HepG2 (cell line): ENCODE data around the gene DCAF7. TPM values are rescaled to one million over a fixed set of nuclear protein-coding genes. Genes with fewer than 3 reads are reported as not detected.

ENCODE experiments used
- CC2D1A ChIP-seq: sonication (generic); formaldehyde crosslinking; IDR thresholded peaks from 2 replicates; pipeline ENCODE4 v1.8.1; 2023; ENCODE audit warnings: mild to moderate bottlenecking, missing genetic modification reagents
- CREBL2 ChIP-seq: sonication (generic); formaldehyde crosslinking; IDR thresholded peaks from 2 replicates; pipeline ENCODE4 v1.8.1; 2023; ENCODE audit warnings: missing genetic modification reagents, mild to moderate bottlenecking, borderline replicate concordance
- E2F2 ChIP-seq: sonication (generic); formaldehyde crosslinking; IDR thresholded peaks from 2 replicates; pipeline ENCODE4 v1.4.0; 2020; ENCODE audit warnings: missing genetic modification reagents, borderline replicate concordance
- EED ChIP-seq: sonication (generic); formaldehyde crosslinking; IDR thresholded peaks from 2 replicates; pipeline ENCODE4 v1.5.0; 2020; ENCODE audit warnings: mild to moderate bottlenecking, missing genetic modification reagents
- HIVEP1 ChIP-seq: sonication (generic); formaldehyde crosslinking; IDR thresholded peaks from 2 replicates; pipeline ENCODE4 v1.4.0; 2020; ENCODE audit warnings: mild to moderate bottlenecking, missing genetic modification reagents
- HNRNPL ChIP-seq: fragments of 200-400 bp; formaldehyde crosslinking; IDR thresholded peaks from 2 replicates; pipeline ENCODE4 v1.6.1; 2017; ENCODE audit warnings: mild to moderate bottlenecking, low read depth, low read length
- JUND ChIP-seq: sonication (generic); formaldehyde crosslinking; IDR thresholded peaks from 2 replicates; pipeline ENCODE4 v1.8.0; 2022; ENCODE audit warnings: mild to moderate bottlenecking, missing genetic modification reagents
- KAT8 ChIP-seq: IDR thresholded peaks from 2 replicates; pipeline ENCODE4 v1.6.1; 2016; ENCODE audit warnings: missing genetic modification reagents, missing compliant biosample characterization
- MYNN ChIP-seq: sonication (generic); formaldehyde crosslinking; IDR thresholded peaks from 2 replicates; pipeline ENCODE4 v1.4.0; 2020; ENCODE audit warnings: mild to moderate bottlenecking, low read depth, missing genetic modification reagents
- NCOA1 ChIP-seq: sonication (generic); formaldehyde crosslinking; IDR thresholded peaks from 2 replicates; pipeline ENCODE4 v1.9.0; 2021; ENCODE audit warnings: missing genetic modification reagents
- NFATC3 ChIP-seq: sonication (generic); formaldehyde crosslinking; IDR thresholded peaks from 2 replicates; pipeline ENCODE4 v1.5.1; 2020; ENCODE audit warnings: mild to moderate bottlenecking, missing genetic modification reagents
- NFE2L1 ChIP-seq: sonication (generic); formaldehyde crosslinking; IDR thresholded peaks from 2 replicates; pipeline ENCODE4 v1.4.0; 2020; ENCODE audit warnings: missing genetic modification reagents, mild to moderate bottlenecking, borderline replicate concordance
- NR1H2 ChIP-seq: sonication (generic); formaldehyde crosslinking; IDR thresholded peaks from 2 replicates; pipeline ENCODE4 v1.8.1; 2022; ENCODE audit warnings: low read depth, missing genetic modification reagents, borderline replicate concordance
- SRSF1 ChIP-seq: fragments of 200-400 bp; formaldehyde crosslinking; optimal IDR thresholded peaks from 2 replicates; pipeline ENCODE3; 2017; ENCODE audit warnings: mild to moderate bottlenecking, low read depth, low read length, moderate library complexity
- SSRP1 ChIP-seq: IDR thresholded peaks from 2 replicates; pipeline ENCODE4 v1.6.1; 2016; ENCODE audit warnings: control low read depth
- ZBTB20 ChIP-seq: sonication (generic); formaldehyde crosslinking; IDR thresholded peaks from 2 replicates; pipeline ENCODE4 v1.8.1; 2023; ENCODE audit warnings: missing genetic modification reagents, low read depth, mild to moderate bottlenecking, borderline replicate concordance
- ZBTB42 ChIP-seq: sonication (generic); formaldehyde crosslinking; IDR thresholded peaks from 2 replicates; pipeline ENCODE4 v1.5.0; 2020; ENCODE audit warnings: mild to moderate bottlenecking, missing genetic modification reagents
- ZC3H13 ChIP-seq: sonication (generic); formaldehyde crosslinking; IDR thresholded peaks from 2 replicates; pipeline ENCODE4 v1.8.1; 2023; ENCODE audit warnings: mild to moderate bottlenecking, missing genetic modification reagents, moderate library complexity
- ZC3H4 ChIP-seq: sonication (generic); formaldehyde crosslinking; IDR thresholded peaks from 2 replicates; pipeline ENCODE4 v1.4.0; 2020; ENCODE audit warnings: missing genetic modification reagents, borderline replicate concordance
- ZNF10 ChIP-seq: sonication (generic); formaldehyde crosslinking; IDR thresholded peaks from 2 replicates; pipeline ENCODE4 v1.4.0; 2020; ENCODE audit warnings: mild to moderate bottlenecking, low read depth, missing genetic modification reagents, borderline replicate concordance
- ZNF24 ChIP-seq: fragments of 450-650 bp; IDR thresholded peaks from 2 replicates; pipeline ENCODE4 v1.6.1; 2017; ENCODE audit warnings: antibody characterized with exemption, mild to moderate bottlenecking
- ZNF276 ChIP-seq: sonication (generic); formaldehyde crosslinking; IDR thresholded peaks from 2 replicates; pipeline ENCODE4 v1.4.0; 2020; ENCODE audit warnings: mild to moderate bottlenecking, low read depth, missing genetic modification reagents
- ZNF563 ChIP-seq: sonication (generic); formaldehyde crosslinking; IDR thresholded peaks from 2 replicates; pipeline ENCODE4 v1.8.0; 2022; ENCODE audit warnings: mild to moderate bottlenecking, moderate library complexity, missing genetic modification reagents
- ZNF652 ChIP-seq: IDR thresholded peaks from 2 replicates; pipeline ENCODE4 v1.6.1; 2016; ENCODE audit warnings: low read depth, borderline replicate concordance
- ZNF678 ChIP-seq: sonication (generic); formaldehyde crosslinking; IDR thresholded peaks from 2 replicates; pipeline ENCODE4 v1.4.0; 2020; ENCODE audit warnings: mild to moderate bottlenecking, missing genetic modification reagents
- ZNF737 ChIP-seq: sonication (generic); formaldehyde crosslinking; IDR thresholded peaks from 2 replicates; pipeline ENCODE4 v1.5.0; 2020; ENCODE audit warnings: missing genetic modification reagents, mild to moderate bottlenecking, borderline replicate concordance
- ZNF746 ChIP-seq: sonication (generic); formaldehyde crosslinking; IDR thresholded peaks from 2 replicates; pipeline ENCODE4 v1.8.0; 2022; ENCODE audit warnings: mild to moderate bottlenecking, missing genetic modification reagents
- polyA plus RNA-seq, 8 experiments: library from polyadenylated mRNA; depleted of rRNA in 3 of 8; stranded (reverse) in 7 of 8; unstranded in 1 of 8; fragments of >200 nt; fragmentation: Illumina TruSeq in 4 of 8; extraction: Trizol in 4 of 8; gene quantifications; 2 replicates each; pipeline versions ENCODE4 v1.2.1 to v1.2.3, GENCODE V29; 2011 to 2016; ENCODE audit warnings: low read depth in 4 of 8, missing spikeins in 1 of 8, mixed read lengths in 1 of 8; ENCODE audit not compliant: insufficient read depth in 1 of 8
- total RNA-seq, 5 experiments: library from RNA; depleted of rRNA; stranded (reverse); fragments of >200 nt; fragmentation: Illumina TruSeq; extraction: Trizol; gene quantifications; 2 replicates each; pipeline ENCODE4 v1.2.3, GENCODE V29; 2016; ENCODE audit warnings: low read depth in 1 of 5

The DCAF7 gene
- total and polyA plus RNA-seq, 2 of the 13 experiments (the other 11 are each of a cell fraction or from before 2014, with no cell fraction given), result 55.2 to 73.4 TPM

- no peak for TF ChIP-seq ZC3H13 (CRISPR knock-in tag)
- no peak for TF ChIP-seq NCOA1 (CRISPR knock-in tag)
- 0 out of 2 replicates have a peak, but pooled peaks have one; percentile 33 for TF ChIP-seq ZNF652 (CRISPR knock-in tag)
- 0 out of 2 replicates have a peak, but pooled peaks have one; percentile 35 for TF ChIP-seq NFE2L1 (CRISPR knock-in tag)
- no peak for TF ChIP-seq ZNF10
- peak; percentile 54; the same call in 1 of the 2 replicates for TF ChIP-seq ZNF737
- 0 out of 2 replicates have a peak, but pooled peaks have one; percentile 37 for TF ChIP-seq ZBTB20
- peak; percentile 75; the same call in 1 of the 2 replicates for TF ChIP-seq NR1H2 (CRISPR knock-in tag)
- TF ChIP-seq ZNF678 (CRISPR knock-in tag), result peak; percentile 78; the same call in 1 of the 2 replicates
- TF ChIP-seq ZNF24, result no peak
- TF ChIP-seq KAT8 (CRISPR knock-in tag), result no peak
- TF ChIP-seq SSRP1 (CRISPR knock-in tag), result peak; percentile 47; the same call in 1 of the 2 replicates
- peak; percentile 18; the same call in 1 of the 2 replicates for TF ChIP-seq ZNF276
- TF ChIP-seq ZBTB42 (CRISPR knock-in tag), result 0 out of 2 replicates have a peak, but pooled peaks have one; percentile 81
- peak; percentile 64 for TF ChIP-seq JUND (CRISPR knock-in tag)
- peak; percentile 96 for TF ChIP-seq EED (CRISPR knock-in tag)
- TF ChIP-seq CREBL2 (CRISPR knock-in tag), result peak; percentile 77; the same call in 1 of the 2 replicates
- TF ChIP-seq ZNF746 (CRISPR knock-in tag), result 0 out of 2 replicates have a peak, but pooled peaks have one; percentile 9
- no peak; the same call in 1 of the 2 replicates for TF ChIP-seq HIVEP1
- peak; percentile 77 for TF ChIP-seq SRSF1
- peak; percentile 79 for TF ChIP-seq ZC3H4 (CRISPR knock-in tag)
- peak; percentile 75; the same call in 1 of the 2 replicates for TF ChIP-seq E2F2 (CRISPR knock-in tag)
- 0 out of 2 replicates have a peak, but pooled peaks have one; percentile 22 for TF ChIP-seq CC2D1A
- no peak; the same call in 1 of the 2 replicates for TF ChIP-seq MYNN (CRISPR knock-in tag)
- peak; percentile 82; the same call in 1 of the 2 replicates for TF ChIP-seq NFATC3
- TF ChIP-seq ZNF563 (CRISPR knock-in tag), result peak; percentile 48; the same call in 1 of the 2 replicates
- TF ChIP-seq HNRNPL, result no peak
Observed at GRCh38 chr17:63549289-63549945, 860 bp upstream of the DCAF7 start (continued).
